ENCODE measurements around the gene SNF8. TPM values are rescaled to one million over a fixed set of nuclear protein-coding genes. Genes with fewer than 3 reads are reported as not detected.

SNF8 gene
- total RNA-seq, 1 experiment from 2014 or later: 136 TPM

GRCh38 chr17:48908047-48908843, 36.4 kb downstream of the SNF8 start, which contains the start of gene UBE2Z (continued):
- peak; percentile 80 for TF ChIP-seq HMGXB4 (CRISPR knock-in tag; IDR thresholded peaks at IDR 0.05)
- TF ChIP-seq KAT7 (CRISPR knock-in tag; IDR thresholded peaks at IDR 0.05; ENCODE audit: borderline replicate concordance): no peak
- TF ChIP-seq TEAD1 (CRISPR knock-in tag; IDR thresholded peaks at IDR 0.05): peak; percentile 89; the same call in 1 of the 2 replicates
- no peak for TF ChIP-seq CDX4 (CRISPR knock-in tag; IDR thresholded peaks at IDR 0.05; ENCODE audit: borderline replicate concordance)
- TF ChIP-seq JAZF1 (CRISPR knock-in tag; IDR thresholded peaks at IDR 0.05): no peak
- TF ChIP-seq, protein P1, sequence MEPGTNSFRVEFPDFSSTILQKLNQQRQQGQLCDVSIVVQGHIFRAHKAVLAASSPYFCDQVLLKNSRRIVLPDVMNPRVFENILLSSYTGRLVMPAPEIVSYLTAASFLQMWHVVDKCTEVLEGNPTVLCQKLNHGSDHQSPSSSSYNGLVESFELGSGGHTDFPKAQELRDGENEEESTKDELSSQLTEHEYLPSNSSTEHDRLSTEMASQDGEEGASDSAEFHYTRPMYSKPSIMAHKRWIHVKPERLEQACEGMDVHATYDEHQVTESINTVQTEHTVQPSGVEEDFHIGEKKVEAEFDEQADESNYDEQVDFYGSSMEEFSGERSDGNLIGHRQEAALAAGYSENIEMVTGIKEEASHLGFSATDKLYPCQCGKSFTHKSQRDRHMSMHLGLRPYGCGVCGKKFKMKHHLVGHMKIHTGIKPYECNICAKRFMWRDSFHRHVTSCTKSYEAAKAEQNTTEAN (CRISPR knock-in tag; IDR thresholded peaks at IDR 0.05): 0 out of 2 replicates have a peak, but pooled peaks have one; percentile 19
- TF ChIP-seq, protein P2, sequence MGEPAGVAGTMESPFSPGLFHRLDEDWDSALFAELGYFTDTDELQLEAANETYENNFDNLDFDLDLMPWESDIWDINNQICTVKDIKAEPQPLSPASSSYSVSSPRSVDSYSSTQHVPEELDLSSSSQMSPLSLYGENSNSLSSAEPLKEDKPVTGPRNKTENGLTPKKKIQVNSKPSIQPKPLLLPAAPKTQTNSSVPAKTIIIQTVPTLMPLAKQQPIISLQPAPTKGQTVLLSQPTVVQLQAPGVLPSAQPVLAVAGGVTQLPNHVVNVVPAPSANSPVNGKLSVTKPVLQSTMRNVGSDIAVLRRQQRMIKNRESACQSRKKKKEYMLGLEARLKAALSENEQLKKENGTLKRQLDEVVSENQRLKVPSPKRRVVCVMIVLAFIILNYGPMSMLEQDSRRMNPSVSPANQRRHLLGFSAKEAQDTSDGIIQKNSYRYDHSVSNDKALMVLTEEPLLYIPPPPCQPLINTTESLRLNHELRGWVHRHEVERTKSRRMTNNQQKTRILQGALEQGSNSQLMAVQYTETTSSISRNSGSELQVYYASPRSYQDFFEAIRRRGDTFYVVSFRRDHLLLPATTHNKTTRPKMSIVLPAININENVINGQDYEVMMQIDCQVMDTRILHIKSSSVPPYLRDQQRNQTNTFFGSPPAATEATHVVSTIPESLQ (CRISPR knock-in tag; IDR thresholded peaks at IDR 0.05): no peak
- peak; percentile 75 for TF ChIP-seq ZNF281 (CRISPR knock-in tag; IDR thresholded peaks at IDR 0.05)
- peak; percentile 89 for TF ChIP-seq ETV6 (CRISPR knock-in tag; IDR thresholded peaks at IDR 0.05)
- peak; percentile 75; the same call in 1 of the 2 replicates for TF ChIP-seq FOXP4 (CRISPR knock-in tag; IDR thresholded peaks at IDR 0.05)
- 0 out of 2 replicates have a peak, but pooled peaks have one; percentile 62 for TF ChIP-seq JUN (CRISPR knock-in tag; IDR thresholded peaks at IDR 0.05)
- TF ChIP-seq, protein P3, sequence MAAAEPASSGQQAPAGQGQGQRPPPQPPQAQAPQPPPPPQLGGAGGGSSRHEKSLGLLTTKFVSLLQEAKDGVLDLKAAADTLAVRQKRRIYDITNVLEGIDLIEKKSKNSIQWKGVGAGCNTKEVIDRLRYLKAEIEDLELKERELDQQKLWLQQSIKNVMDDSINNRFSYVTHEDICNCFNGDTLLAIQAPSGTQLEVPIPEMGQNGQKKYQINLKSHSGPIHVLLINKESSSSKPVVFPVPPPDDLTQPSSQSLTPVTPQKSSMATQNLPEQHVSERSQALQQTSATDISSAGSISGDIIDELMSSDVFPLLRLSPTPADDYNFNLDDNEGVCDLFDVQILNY (CRISPR knock-in tag; IDR thresholded peaks at IDR 0.05): peak; percentile 84; the same call in 1 of the 2 replicates
- TF ChIP-seq TP53 (CRISPR knock-in tag; IDR thresholded peaks at IDR 0.05): peak; percentile 46; the same call in 1 of the 2 replicates
- peak; percentile 66; the same call in 1 of the 2 replicates for TF ChIP-seq FOXP1 (CRISPR knock-in tag; IDR thresholded peaks at IDR 0.05; ENCODE audit: borderline replicate concordance)
- TF ChIP-seq, protein P4, sequence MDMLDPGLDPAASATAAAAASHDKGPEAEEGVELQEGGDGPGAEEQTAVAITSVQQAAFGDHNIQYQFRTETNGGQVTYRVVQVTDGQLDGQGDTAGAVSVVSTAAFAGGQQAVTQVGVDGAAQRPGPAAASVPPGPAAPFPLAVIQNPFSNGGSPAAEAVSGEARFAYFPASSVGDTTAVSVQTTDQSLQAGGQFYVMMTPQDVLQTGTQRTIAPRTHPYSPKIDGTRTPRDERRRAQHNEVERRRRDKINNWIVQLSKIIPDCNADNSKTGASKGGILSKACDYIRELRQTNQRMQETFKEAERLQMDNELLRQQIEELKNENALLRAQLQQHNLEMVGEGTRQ (CRISPR knock-in tag; IDR thresholded peaks at IDR 0.05): peak; percentile 61; the same call in 1 of the 2 replicates
- no peak for TF ChIP-seq ZNF396 (CRISPR knock-in tag; IDR thresholded peaks at IDR 0.05; ENCODE audit: borderline replicate concordance)
- TF ChIP-seq FOXK1 (CRISPR knock-in tag; IDR thresholded peaks at IDR 0.05): peak; percentile 87
- TF ChIP-seq, protein P5, sequence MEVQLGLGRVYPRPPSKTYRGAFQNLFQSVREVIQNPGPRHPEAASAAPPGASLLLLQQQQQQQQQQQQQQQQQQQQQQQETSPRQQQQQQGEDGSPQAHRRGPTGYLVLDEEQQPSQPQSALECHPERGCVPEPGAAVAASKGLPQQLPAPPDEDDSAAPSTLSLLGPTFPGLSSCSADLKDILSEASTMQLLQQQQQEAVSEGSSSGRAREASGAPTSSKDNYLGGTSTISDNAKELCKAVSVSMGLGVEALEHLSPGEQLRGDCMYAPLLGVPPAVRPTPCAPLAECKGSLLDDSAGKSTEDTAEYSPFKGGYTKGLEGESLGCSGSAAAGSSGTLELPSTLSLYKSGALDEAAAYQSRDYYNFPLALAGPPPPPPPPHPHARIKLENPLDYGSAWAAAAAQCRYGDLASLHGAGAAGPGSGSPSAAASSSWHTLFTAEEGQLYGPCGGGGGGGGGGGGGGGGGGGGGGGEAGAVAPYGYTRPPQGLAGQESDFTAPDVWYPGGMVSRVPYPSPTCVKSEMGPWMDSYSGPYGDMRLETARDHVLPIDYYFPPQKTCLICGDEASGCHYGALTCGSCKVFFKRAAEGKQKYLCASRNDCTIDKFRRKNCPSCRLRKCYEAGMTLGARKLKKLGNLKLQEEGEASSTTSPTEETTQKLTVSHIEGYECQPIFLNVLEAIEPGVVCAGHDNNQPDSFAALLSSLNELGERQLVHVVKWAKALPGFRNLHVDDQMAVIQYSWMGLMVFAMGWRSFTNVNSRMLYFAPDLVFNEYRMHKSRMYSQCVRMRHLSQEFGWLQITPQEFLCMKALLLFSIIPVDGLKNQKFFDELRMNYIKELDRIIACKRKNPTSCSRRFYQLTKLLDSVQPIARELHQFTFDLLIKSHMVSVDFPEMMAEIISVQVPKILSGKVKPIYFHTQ (CRISPR knock-in tag; IDR thresholded peaks at IDR 0.05): no peak
- TF ChIP-seq ZBTB21 (CRISPR knock-in tag; IDR thresholded peaks at IDR 0.05; ENCODE audit: borderline replicate concordance): peak; percentile 88
- peak; percentile 50 for TF ChIP-seq USF1 (CRISPR knock-in tag; IDR thresholded peaks at IDR 0.05)
